ENCODE data around the gene DYNC1H1. TPM values are rescaled to one million over a fixed set of nuclear protein-coding genes. Genes with fewer than 3 reads are reported as not detected.

DYNC1H1 gene
- total RNA-seq, 2 experiments from 2014 or later: 271 to 274 TPM

DNA sequence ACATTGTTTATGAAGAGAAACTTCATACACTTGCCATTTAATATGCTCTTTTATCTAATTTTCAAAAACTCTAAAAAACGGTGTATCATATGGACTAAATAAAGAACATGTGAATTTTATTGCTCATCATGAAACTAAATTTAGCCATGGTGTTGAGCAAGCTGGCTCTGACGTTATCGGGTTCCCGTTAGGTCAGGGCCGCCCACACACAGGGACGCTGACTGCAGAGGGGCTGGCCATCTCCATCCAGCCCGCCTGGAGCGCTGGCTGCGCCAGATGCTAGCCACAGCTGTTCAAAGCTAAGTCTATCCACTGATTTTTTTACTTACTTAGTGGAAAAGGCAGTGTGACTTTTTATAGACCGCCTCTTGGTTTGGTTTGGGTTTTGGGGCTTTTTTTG, 36.5 kb upstream of the DYNC1H1 start:
- no peak for ATAC-seq
- H3K27me3 Mint-ChIP-seq (ENCODE audit: low read depth): no peaks in the 10 kb centered on the region
- H3K4me3 Mint-ChIP-seq: no peak overlapping the region
- H3K36me3 Mint-ChIP-seq (ENCODE audit: low read depth): peaks cover 15% of the 10 kb centered on the region
- H3K4me1 Mint-ChIP-seq (ENCODE audit: low read depth): no peaks in the 10 kb centered on the region
- ChIA-PET POLR2A (interaction anchor here (0.6 kb wide), 1 partner anchor 490 kb away, joined by 3 read pairs; no protein-coding TSS in a partner anchor), CTCF (interaction anchor here (3.2 kb wide), 1 partner anchor 156 kb away, joined by 10 read pairs; no protein-coding TSS in a partner anchor)
- no peaks in the 10 kb centered on the region for H3K9me3 Mint-ChIP-seq (ENCODE audit: insufficient read depth)
- no peak overlapping the region for H3K27ac Mint-ChIP-seq
- DNase-seq: no peak

DNA sequence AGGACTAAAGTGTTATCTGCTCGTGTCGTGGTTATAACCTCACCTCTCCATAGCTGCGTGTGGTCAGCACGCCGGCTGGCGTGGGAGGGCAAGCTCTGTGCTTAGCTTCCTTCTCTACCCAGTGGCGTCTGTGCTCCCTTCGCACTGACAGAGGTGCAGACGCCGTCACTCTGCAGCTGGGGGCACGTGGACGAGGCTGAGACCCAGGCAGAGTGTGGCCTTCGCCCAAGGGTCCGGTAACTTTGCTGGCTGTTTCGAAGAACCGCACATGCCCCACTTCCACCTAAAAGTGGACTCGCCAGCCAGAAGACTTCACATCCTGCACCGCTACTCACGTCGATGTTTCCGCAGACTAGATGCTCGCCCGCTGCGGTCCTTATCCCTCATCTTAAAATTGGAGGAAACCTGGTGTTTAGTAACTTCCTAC, 35.9 kb upstream of the DYNC1H1 start:
- Mint-ChIP-seq H3K4me1 (ENCODE audit: low read depth) (no peaks in the 10 kb centered on the region), H3K36me3 (ENCODE audit: low read depth) (peaks cover 12% of the 10 kb centered on the region), H3K27me3 (ENCODE audit: low read depth) (no peaks in the 10 kb centered on the region), H3K9me3 (ENCODE audit: insufficient read depth) (no peaks in the 10 kb centered on the region), H3K27ac (no peak overlapping the region), H3K4me3 (no peak overlapping the region)
- POLR2A ChIA-PET: interaction anchor here (0.6 kb wide), 1 partner anchor 490 kb away, joined by 3 read pairs; no protein-coding TSS in a partner anchor
- ATAC-seq (no peak), DNase-seq (no peak)
- CTCF ChIA-PET: no interaction called here

DNA sequence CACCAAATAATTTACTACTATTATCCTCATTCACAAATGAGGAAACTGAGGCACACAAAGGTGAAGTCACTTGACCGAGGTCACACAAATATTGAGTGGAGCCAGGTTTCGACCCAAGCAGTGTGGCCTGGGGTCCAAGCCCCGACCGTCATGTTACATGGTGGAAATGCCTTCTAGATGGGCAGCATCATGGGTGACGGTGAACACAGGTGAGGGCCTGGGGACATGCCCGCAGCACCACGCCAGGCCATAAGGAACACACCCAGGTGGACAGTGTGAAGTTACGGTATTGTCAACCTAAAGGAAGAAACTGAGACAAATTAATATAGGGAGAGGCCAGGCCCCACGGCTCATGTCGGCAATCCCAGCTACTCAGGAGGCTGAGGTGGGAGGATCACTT, 35.3 kb upstream of the DYNC1H1 start:
- Mint-ChIP-seq H3K4me3 (no peak overlapping the region), H3K36me3 (ENCODE audit: low read depth) (peaks cover 12% of the 10 kb centered on the region), H3K27me3 (ENCODE audit: low read depth) (no peaks in the 10 kb centered on the region), H3K27ac (no peak overlapping the region), H3K4me1 (ENCODE audit: low read depth) (no peaks in the 10 kb centered on the region), H3K9me3 (ENCODE audit: insufficient read depth) (no peaks in the 10 kb centered on the region)
- ChIA-PET POLR2A (no interaction called here), CTCF (no interaction called here)
- DNase-seq: no peak
- ATAC-seq: no peak

DNA sequence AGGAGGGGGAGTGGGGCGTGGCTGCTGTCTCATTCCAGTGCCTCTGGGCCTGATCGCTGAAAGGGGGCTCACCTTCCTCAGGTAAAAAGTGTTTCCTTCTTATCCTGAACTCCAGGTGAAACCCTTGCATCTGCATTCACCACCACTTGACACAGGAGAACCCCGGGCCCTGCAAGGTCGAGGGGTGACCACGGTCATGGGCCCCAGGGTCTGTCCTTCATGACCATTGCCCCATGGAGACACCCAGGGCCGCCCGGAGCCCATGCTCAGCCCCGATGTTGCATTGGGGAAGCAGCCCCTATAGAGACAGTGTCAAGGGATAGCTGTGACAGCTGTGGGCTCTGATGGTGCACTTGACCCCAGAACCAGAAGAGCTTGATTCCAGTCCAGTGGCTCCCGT, 34.4 kb upstream of the DYNC1H1 start:
- ChIA-PET POLR2A (interaction anchor here (0.6 kb wide), 1 partner anchor 18 kb away, joined by 4 read pairs; no protein-coding TSS in a partner anchor), CTCF (no interaction called here)
- Mint-ChIP-seq H3K4me1 (ENCODE audit: low read depth) (no peaks in the 10 kb centered on the region), H3K27me3 (ENCODE audit: low read depth) (no peaks in the 10 kb centered on the region), H3K27ac (no peak overlapping the region), H3K36me3 (ENCODE audit: low read depth) (peaks cover 9% of the 10 kb centered on the region), H3K9me3 (ENCODE audit: insufficient read depth) (no peaks in the 10 kb centered on the region), H3K4me3 (no peak overlapping the region)
- DNase-seq (no peak), ATAC-seq (no peak)

DNA sequence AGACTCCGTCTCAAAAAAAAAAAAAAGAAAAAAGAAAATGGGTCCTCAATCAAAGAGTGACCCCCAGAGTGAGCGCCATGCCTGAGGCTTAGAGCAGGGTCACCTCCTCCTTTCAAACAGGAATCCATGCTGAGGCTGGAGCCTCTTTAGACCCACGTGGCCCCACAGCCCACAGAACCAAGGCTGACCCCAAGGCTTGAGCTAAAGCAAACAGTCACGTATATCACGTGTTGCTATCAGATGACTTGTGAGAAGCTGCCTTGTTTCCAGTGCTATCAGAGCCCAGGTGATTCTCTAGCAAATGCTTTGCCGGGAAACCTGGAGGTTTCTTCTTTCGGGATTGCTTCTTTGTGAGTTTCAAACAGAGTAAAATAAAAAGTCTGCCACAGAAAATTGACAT, 31.7 kb upstream of the DYNC1H1 start:
- no peaks in the 10 kb centered on the region for H3K9me3 Mint-ChIP-seq (ENCODE audit: insufficient read depth)
- no peak overlapping the region for H3K4me3 Mint-ChIP-seq
- no peak overlapping the region for H3K27ac Mint-ChIP-seq
- peaks cover 4% of the 10 kb centered on the region for H3K36me3 Mint-ChIP-seq (ENCODE audit: low read depth)
- ChIA-PET CTCF (no interaction called here), POLR2A (no interaction called here)
- H3K27me3 Mint-ChIP-seq (ENCODE audit: low read depth): no peaks in the 10 kb centered on the region
- DNase-seq (no peak), ATAC-seq (no peak)
- H3K4me1 Mint-ChIP-seq (ENCODE audit: low read depth): no peaks in the 10 kb centered on the region

DNA sequence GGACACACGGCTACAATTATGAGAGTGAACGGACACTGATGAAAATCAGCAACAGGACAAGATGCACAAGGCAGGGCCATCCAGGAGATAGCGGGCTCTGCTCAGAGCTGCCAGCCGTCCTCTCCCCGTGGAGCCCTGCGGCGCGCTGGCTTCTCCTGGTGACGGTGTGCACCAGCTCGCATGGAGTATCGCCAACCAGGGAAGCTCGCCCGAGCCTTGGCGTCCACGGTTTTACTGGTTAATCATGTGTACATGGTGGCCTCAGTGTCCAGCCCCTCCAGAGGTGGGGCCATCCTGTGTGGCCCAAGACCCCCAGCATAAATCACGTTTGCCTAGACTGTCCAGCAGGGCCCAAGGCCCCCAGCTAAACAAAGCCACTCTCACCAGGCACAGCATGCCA, 31.2 kb upstream of the DYNC1H1 start:
- DNase-seq (no peak), ATAC-seq (no peak)
- Mint-ChIP-seq H3K4me1 (ENCODE audit: low read depth) (no peaks in the 10 kb centered on the region), H3K36me3 (ENCODE audit: low read depth) (peaks cover 4% of the 10 kb centered on the region), H3K4me3 (no peak overlapping the region), H3K27me3 (ENCODE audit: low read depth) (peaks cover 2% of the 10 kb centered on the region), H3K27ac (no peak overlapping the region), H3K9me3 (ENCODE audit: insufficient read depth) (no peaks in the 10 kb centered on the region)
- POLR2A ChIA-PET: no interaction called here
- CTCF ChIA-PET: interaction anchor here (0.6 to 1.3 kb wide), 4 partner anchors 10 to 163 kb away, joined by 3 read pairs; no protein-coding TSS in a partner anchor

DNA sequence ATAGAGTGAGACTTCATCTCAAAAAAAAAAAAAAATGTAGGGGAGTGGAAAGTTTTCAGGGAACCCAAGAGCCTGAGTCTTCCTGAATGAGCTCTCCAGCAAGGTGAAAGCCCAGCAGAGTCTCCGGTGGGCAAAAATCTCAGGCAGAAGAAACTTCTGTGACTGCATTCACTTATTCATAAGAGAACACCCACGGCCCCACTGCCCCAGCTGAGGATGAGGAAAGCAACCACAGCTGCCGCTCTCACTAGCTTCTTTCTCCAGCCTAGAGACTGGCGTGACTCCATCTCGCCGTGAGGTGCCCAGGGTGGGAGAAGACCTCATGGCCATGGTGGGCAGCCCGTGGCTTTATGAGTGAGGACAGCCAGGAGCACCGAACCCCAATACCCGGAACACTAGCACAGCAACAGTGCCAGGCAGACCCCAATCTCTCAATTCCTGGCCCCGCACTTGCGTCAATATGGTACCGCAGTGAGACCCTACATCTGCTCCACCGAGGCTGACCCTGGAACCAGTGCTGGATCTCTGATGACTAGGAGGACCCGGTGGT, 29.7 kb upstream of the DYNC1H1 start:
- H3K9me3 Mint-ChIP-seq (ENCODE audit: insufficient read depth): no peaks in the 10 kb centered on the region
- H3K27me3 Mint-ChIP-seq (ENCODE audit: low read depth): peaks cover 10% of the 10 kb centered on the region
- ChIA-PET POLR2A (no interaction called here), CTCF (interaction anchor here (1.3 kb wide), 1 partner anchor 91 kb away, joined by 3 read pairs; no protein-coding TSS in a partner anchor)
- H3K27ac Mint-ChIP-seq: no peak overlapping the region
- no peak overlapping the region for H3K4me3 Mint-ChIP-seq
- DNase-seq: no peak
- no peak for ATAC-seq
- H3K36me3 Mint-ChIP-seq (ENCODE audit: low read depth): no peaks in the 10 kb centered on the region
- H3K4me1 Mint-ChIP-seq (ENCODE audit: low read depth): peaks cover 6% of the 10 kb centered on the region

DNA sequence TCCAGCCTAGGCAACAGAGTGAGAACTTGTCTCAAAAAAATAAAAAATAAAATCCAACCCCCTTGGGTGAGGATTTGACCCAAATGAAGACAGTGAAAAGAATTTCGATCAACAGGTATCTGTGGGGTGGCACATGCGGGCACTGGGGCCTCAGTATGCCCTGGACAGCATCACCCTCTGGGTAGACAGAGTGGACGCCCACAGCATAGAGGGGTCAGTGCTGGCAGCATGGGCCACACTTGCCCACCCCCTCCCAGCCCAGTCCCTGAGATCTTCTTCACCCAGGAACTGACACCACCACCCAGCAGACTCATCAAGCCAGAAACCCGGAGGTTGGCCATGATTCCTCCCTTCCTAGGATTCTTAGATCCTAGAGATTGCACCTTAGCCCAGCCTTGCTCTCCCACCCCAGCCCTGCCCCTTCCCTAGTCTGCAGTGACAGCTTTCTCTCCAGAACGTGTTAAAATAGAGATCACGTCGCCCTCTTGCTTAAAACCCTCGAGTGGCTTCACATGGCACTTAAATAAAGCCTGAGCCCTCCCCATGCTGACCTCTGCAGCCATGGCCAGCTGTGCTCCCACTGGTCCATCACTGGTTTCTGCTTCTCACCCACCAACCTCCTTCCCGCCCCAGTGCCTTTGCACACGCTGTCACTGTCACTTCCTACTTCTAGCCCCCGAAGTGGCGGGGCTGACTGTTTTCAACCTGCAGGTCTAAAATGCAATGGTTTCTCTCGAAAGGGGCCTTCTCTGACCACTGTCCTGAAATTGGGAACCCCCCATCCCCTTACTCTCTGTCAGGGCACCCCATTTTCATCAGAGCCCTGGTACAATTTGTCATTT, 26.2 kb upstream of the DYNC1H1 start:
- DNase-seq (no peak), ATAC-seq (no peak)
- Mint-ChIP-seq H3K27ac (no peak overlapping the region), H3K27me3 (ENCODE audit: low read depth) (peaks cover 17% of the 10 kb centered on the region), H3K4me1 (ENCODE audit: low read depth) (peaks cover 6% of the 10 kb centered on the region), H3K9me3 (ENCODE audit: insufficient read depth) (no peaks in the 10 kb centered on the region), H3K36me3 (ENCODE audit: low read depth) (no peaks in the 10 kb centered on the region), H3K4me3 (no peak overlapping the region)
- CTCF ChIA-PET: interaction anchor here (1.0 kb wide), 1 partner anchor 11 kb away, joined by 3 read pairs; no protein-coding TSS in a partner anchor
- POLR2A ChIA-PET: no interaction called here

DNA sequence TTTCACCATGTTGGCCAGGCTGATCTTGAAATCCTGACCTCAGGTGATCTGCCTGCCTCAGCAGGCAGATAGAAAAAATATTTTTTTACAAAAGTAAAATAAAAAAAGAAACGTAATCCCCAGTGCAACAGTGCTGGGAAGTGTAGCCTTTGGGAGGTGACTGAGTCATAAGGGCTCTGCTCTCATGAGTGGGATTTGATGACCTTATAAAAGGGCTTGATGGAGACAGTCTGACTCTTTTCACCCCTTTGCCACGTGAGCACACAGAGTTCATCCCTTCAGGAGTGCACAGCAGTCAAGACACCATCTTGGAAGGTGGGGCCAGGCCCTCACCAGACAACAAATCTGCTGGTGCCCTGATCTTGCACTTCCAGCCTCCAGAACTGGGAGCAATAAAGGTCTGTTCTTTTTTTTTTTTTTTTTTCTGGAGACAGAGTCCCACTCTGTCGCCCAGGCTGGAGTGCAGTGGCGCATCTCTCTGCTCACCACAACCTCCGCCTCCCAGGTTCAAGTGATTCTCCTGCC, 24.7 kb upstream of the DYNC1H1 start:
- H3K27ac Mint-ChIP-seq: no peak overlapping the region
- CTCF ChIA-PET: no interaction called here
- H3K4me3 Mint-ChIP-seq: no peak overlapping the region
- H3K4me1 Mint-ChIP-seq (ENCODE audit: low read depth): peaks cover 6% of the 10 kb centered on the region
- H3K9me3 Mint-ChIP-seq (ENCODE audit: insufficient read depth): no peaks in the 10 kb centered on the region
- no peak for DNase-seq
- peaks cover 23% of the 10 kb centered on the region for H3K27me3 Mint-ChIP-seq (ENCODE audit: low read depth)
- ATAC-seq: no peak
- POLR2A ChIA-PET: no interaction called here
- H3K36me3 Mint-ChIP-seq (ENCODE audit: low read depth): no peaks in the 10 kb centered on the region

DNA sequence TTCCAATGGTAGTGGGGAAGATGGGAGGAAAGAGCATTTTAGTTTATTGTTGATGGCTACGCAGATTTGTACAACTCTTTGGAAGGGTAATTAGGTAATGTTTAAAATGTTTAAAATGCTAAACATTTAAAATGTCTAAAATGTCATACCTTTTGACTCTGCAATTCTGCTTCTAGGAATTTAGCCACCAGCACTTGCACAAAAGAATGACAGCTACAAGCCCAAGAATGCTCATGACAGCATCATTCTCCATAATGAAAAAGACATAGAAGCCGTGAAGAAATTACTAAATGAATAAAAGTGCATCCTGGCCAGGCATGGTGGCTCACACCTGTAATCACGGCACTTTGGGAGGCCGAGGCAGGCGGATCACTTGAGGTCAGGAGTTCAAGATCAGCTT, 19.9 kb upstream of the DYNC1H1 start:
- POLR2A ChIA-PET: no interaction called here
- CTCF ChIA-PET: interaction anchor here (0.7 kb wide), 1 partner anchor 17 kb away, joined by 3 read pairs; no protein-coding TSS in a partner anchor

DNA sequence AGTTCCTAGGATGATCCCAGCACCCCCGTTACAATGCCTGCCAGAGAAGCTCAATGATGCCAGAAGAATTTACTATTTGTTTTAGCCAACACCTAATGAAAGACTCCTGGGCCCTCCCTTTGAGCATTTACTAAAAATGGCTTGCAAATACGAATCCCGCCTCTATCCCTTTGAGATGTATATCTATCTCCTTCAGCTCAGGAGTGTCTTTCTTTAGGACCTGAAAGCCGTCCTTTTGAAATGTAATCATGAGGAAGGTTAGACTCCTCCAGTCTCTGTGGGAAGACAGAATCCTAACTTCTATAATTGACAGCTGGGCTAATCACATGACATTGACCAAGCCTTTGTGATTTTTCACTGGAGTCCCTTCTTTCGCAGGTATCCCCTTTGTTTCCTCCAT, 19.2 kb upstream of the DYNC1H1 start:
- Mint-ChIP-seq H3K27me3 (ENCODE audit: low read depth) (peaks cover 26% of the 10 kb centered on the region), H3K9me3 (ENCODE audit: insufficient read depth) (no peaks in the 10 kb centered on the region), H3K27ac (no peak overlapping the region), H3K4me3 (no peak overlapping the region), H3K36me3 (ENCODE audit: low read depth) (no peaks in the 10 kb centered on the region), H3K4me1 (ENCODE audit: low read depth) (peaks cover 18% of the 10 kb centered on the region)
- no peak for ATAC-seq
- ChIA-PET CTCF (interaction anchor here (2.4 kb wide), 1 partner anchor 13 kb away, joined by 5 read pairs; no protein-coding TSS in a partner anchor), POLR2A (no interaction called here)
- no peak for DNase-seq

More for the DNA sequence above, 19.9 kb upstream of the DYNC1H1 start:
- no peaks in the 10 kb centered on the region for H3K9me3 Mint-ChIP-seq (ENCODE audit: insufficient read depth)
- H3K27me3 Mint-ChIP-seq (ENCODE audit: low read depth): peaks cover 26% of the 10 kb centered on the region
- H3K4me3 Mint-ChIP-seq: no peak overlapping the region
- H3K36me3 Mint-ChIP-seq (ENCODE audit: low read depth): no peaks in the 10 kb centered on the region
- ATAC-seq (no peak), DNase-seq (no peak)
- H3K4me1 Mint-ChIP-seq (ENCODE audit: low read depth): peaks cover 17% of the 10 kb centered on the region
- no peak overlapping the region for H3K27ac Mint-ChIP-seq

DNA sequence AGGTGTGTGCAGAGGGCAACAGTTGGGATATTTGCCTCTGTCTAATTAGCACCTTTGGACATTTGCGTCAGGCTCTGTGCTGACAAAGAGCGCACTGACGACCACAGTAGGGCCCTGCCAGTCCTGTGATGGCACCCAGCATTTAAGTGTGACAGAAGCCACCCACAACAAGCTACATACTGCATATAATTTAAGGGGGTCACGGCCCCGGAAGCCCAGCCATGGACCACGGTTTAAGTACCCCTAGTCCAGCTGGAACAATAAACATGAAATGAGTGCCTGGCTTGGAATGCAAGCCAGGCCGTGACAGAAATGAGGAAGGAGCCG, 16.8 kb upstream of the DYNC1H1 start:
- H3K4me1 Mint-ChIP-seq (ENCODE audit: low read depth): peaks cover 18% of the 10 kb centered on the region
- peaks cover 22% of the 10 kb centered on the region for H3K27me3 Mint-ChIP-seq (ENCODE audit: low read depth)
- CTCF ChIA-PET: interaction anchor here (1.1 to 2.3 kb wide), 4 partner anchors 14 to 176 kb away, joined by 3 to 12 read pairs (median 7); no protein-coding TSS in a partner anchor
- POLR2A ChIA-PET: interaction anchor here (0.5 to 2.7 kb wide), 4 partner anchors 11 to 241 kb away, joined by 3 to 17 read pairs (median 5); no protein-coding TSS in a partner anchor
- no peaks in the 10 kb centered on the region for H3K36me3 Mint-ChIP-seq (ENCODE audit: low read depth)
- no peaks in the 10 kb centered on the region for H3K9me3 Mint-ChIP-seq (ENCODE audit: insufficient read depth)
- H3K4me3 Mint-ChIP-seq: peak overlapping the region; percentile 97
- DNase-seq: peak; percentile 38
- peak overlapping the region; percentile 97 for H3K27ac Mint-ChIP-seq
- ATAC-seq: peak; percentile 13

Measured in activated CD8-positive, alpha-beta T cell treated with anti-CD3 and anti-CD28 coated beads, Interleukin-2, amount 10 ng/mL, durations not matched to agents 7 days and 5 days (primary cell).